Type B pancreatic cell (in vitro differentiated cells): ENCODE measurements around the gene CKS2. TPM values are rescaled to one million over a fixed set of nuclear protein-coding genes. Genes with fewer than 3 reads are reported as not detected.

ENCODE experiments used
- DNase-seq: peaks from one replicate; pipeline ENCODE4 v3.0.0; 2021; ENCODE audit warnings: mixed read lengths; ENCODE audit not compliant: unreplicated experiment; ENCODE audit errors: extremely low spot score
- H3K27ac Mint-ChIP-seq: 2 replicates; pipeline ENCODE4 v1.8.0; 2021; ENCODE audit warnings: mild to moderate bottlenecking, mixed read lengths
- H3K27me3 Mint-ChIP-seq: 2 replicates; pipeline ENCODE4 v1.8.0; 2021; ENCODE audit warnings: mixed read lengths
- H3K36me3 Mint-ChIP-seq: 2 replicates; pipeline ENCODE4 v1.8.0; 2021; ENCODE audit warnings: mixed read lengths
- H3K4me1 Mint-ChIP-seq: one replicate; pipeline ENCODE4 v1.8.0; 2021; ENCODE audit warnings: mixed read lengths; ENCODE audit not compliant: unreplicated experiment
- H3K4me3 Mint-ChIP-seq: 2 replicates; pipeline ENCODE4 v1.8.0; 2021; ENCODE audit warnings: mild to moderate bottlenecking, mixed read lengths
- H3K9me3 Mint-ChIP-seq: 2 replicates; pipeline ENCODE4 v1.8.0; 2021; ENCODE audit warnings: mixed read lengths
- total RNA-seq: library from RNA; stranded (reverse); gene quantifications from 2 replicates; pipeline ENCODE4 v1.2.1, GENCODE V29; 2021; ENCODE audit warnings: low replicate concordance
- TF ChIP-seq, protein P1 (sequence below): fragments of 200-600 bp; sonication (generic); conservative IDR thresholded peaks from 2 replicates; pipeline ENCODE4 v1.5.0; 2021; ENCODE audit warnings: antibody characterized with exemption, mild to moderate bottlenecking

Gene CKS2
- total RNA-seq, 1 donor from 2014 or later: 115 TPM

DNA sequence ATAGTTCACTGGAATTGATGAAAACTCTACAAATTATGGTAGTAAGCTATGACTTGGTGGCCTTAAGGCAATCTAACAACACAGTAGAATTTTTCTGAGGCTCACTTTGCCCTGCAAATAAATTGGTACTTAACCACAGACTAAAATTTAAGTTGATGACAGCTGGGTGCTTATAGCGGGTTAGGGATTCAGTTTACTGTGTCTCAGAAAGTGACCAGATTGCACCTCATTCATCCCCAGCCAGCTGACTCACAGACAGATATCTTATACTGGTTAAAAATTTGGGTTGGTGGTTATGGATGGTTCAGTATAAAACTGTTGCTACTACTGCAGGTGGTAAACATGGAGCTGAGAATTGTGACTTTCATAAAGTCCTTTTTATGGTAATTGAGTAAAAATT is 2.8 kb downstream of the CKS2 start:
- peak overlapping the region; percentile 99 for H3K4me3 Mint-ChIP-seq
- H3K36me3 Mint-ChIP-seq: peaks cover 20% of the 10 kb centered on the region

DNA sequence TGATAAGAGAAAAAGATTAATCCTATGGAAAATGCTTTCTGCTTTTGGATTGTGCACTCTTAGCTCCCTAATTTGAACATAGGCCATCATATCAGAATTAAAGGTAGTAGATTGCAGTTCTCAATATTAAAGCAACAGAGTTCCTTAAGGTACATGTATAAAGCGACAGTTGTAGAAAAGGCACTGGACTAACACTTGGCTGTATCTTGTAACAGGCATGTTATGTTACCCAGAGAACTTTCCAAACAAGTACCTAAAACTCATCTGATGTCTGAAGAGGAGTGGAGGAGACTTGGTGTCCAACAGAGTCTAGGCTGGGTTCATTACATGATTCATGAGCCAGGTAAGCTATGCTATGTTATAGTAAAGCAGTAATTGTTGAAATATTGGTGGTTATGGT is 4.0 kb downstream of the CKS2 start:
- TF ChIP-seq, protein P1, sequence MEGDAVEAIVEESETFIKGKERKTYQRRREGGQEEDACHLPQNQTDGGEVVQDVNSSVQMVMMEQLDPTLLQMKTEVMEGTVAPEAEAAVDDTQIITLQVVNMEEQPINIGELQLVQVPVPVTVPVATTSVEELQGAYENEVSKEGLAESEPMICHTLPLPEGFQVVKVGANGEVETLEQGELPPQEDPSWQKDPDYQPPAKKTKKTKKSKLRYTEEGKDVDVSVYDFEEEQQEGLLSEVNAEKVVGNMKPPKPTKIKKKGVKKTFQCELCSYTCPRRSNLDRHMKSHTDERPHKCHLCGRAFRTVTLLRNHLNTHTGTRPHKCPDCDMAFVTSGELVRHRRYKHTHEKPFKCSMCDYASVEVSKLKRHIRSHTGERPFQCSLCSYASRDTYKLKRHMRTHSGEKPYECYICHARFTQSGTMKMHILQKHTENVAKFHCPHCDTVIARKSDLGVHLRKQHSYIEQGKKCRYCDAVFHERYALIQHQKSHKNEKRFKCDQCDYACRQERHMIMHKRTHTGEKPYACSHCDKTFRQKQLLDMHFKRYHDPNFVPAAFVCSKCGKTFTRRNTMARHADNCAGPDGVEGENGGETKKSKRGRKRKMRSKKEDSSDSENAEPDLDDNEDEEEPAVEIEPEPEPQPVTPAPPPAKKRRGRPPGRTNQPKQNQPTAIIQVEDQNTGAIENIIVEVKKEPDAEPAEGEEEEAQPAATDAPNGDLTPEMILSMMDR: no peak
- H3K4me1 Mint-ChIP-seq: peaks cover 36% of the 10 kb centered on the region
- H3K4me3 Mint-ChIP-seq: peak overlapping the region; percentile 99
- H3K27ac Mint-ChIP-seq: peak overlapping the region; percentile 74
- H3K27me3 Mint-ChIP-seq: peaks cover 6% of the 10 kb centered on the region
- no peak for DNase-seq
- no peaks in the 10 kb centered on the region for H3K9me3 Mint-ChIP-seq
- H3K36me3 Mint-ChIP-seq: peaks cover 24% of the 10 kb centered on the region

More for the DNA sequence above, 2.8 kb downstream of the CKS2 start:
- TF ChIP-seq, protein P1: no peak
- DNase-seq: no peak
- peak overlapping the region; percentile 91 for H3K27ac Mint-ChIP-seq
- no peaks in the 10 kb centered on the region for H3K9me3 Mint-ChIP-seq
- H3K4me1 Mint-ChIP-seq: peaks cover 28% of the 10 kb centered on the region
- H3K27me3 Mint-ChIP-seq: peaks cover 6% of the 10 kb centered on the region

DNA sequence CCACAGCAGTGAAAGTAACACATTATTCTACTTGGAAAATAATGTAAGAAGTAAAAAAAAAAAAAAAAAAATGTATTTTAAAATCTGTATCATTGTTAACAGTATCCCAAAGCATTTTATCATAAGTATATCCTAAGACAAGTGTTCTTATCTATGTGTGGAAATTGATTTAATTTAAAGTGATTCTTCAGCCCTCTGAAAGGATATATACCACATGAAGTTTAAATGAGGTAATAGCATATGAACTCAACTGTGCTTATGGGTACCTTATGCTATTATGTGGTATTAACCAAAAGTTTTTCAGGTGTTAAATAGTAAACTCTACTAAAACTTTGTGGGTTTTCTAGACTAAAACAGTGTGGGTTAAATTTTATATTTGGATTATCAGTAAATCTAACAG is 4.5 kb downstream of the CKS2 start:
- TF ChIP-seq, protein P1: no peak
- Mint-ChIP-seq H3K27ac (peak overlapping the region; percentile 66), H3K9me3 (no peaks in the 10 kb centered on the region), H3K36me3 (peaks cover 25% of the 10 kb centered on the region), H3K27me3 (peaks cover 6% of the 10 kb centered on the region), H3K4me1 (peaks cover 36% of the 10 kb centered on the region), H3K4me3 (no peak overlapping the region)
- no peak for DNase-seq

DNA sequence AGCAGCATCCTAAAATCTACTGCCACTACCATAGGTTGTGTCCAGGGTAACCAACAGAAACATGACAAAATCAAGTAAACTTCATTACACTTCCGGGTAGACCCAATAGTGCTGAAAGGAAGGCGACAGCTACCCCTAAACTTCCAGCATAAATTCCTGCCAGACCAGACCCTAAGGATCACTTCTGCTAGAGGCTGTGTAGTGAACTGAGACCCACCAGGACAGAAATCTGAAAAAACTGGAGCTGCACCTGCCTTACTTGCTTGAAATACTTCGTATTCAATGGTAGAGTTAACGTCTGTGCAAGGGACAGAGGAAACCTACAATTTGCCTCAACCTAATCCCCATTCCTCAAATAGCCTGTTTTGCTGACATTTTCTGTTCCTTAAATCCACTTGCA is 6.3 kb downstream of the CKS2 start:
- H3K9me3 Mint-ChIP-seq: no peaks in the 10 kb centered on the region
- H3K4me3 Mint-ChIP-seq: peak overlapping the region; percentile 91
- H3K27ac Mint-ChIP-seq: peak overlapping the region; percentile 98
- peaks cover 36% of the 10 kb centered on the region for H3K4me1 Mint-ChIP-seq
- DNase-seq: no peak
- H3K36me3 Mint-ChIP-seq: peaks cover 22% of the 10 kb centered on the region
- no peaks in the 10 kb centered on the region for H3K27me3 Mint-ChIP-seq
- TF ChIP-seq, protein P1: no peak

DNA sequence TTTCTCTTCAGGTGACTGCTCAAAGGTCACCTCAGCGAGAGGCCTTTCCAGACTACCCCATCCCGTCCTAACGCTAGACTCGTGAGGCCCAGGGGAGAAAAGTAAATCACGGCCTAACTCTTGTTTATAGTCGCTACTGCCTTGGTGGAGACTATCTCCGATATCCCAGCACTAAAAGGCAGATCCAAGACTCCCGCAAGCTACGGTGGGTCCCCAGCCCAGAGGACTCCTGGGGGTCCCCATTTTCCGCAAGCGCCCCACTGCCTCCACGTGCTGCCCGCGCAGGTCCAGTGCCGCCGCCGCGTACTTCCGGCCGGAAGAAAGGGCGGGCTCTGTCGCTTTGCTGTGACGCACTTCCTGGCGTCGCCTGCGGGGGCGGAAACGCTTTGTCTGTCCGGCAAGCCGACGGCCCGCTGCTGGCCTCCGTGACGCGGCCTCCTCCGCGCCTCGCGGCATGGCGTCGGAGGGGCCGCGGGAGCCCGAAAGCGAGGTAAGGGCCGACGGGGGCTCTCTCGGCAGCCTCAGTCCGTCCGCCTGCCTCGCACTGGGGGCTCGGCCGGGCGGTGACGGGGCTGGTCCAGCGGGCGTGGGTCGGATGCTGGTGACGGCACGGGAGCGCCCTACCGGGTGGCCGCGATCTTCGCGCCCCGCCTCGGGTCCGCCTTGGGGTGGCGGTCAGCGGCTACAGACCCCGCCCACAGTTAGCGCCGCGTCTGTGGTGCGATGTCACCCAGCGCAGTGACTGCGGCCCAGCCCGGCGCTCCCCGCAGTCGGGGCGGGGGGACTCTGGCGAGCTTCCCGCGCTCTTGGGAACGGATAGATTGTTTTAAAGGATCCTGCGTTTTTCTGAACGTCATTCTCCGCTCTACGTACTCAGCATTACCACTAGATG is 7.4 kb downstream of the CKS2 start, which contains the start of gene SECISBP2:
SECISBP2 (plus strand) TSS at position 378 of the 892 bp plus-strand sequence; CDS start at position 455, 77 bp downstream.
- Mint-ChIP-seq H3K27me3 (no peaks in the 10 kb centered on the region), H3K36me3 (peaks cover 18% of the 10 kb centered on the region), H3K27ac (peak within 1 kb of the TSS; percentile 98), H3K4me1 (peaks cover 38% of the 10 kb centered on the region), H3K9me3 (no peaks in the 10 kb centered on the region), H3K4me3 (peak within 1 kb of the TSS; percentile 91)
- peak; percentile 96 for DNase-seq
- TF ChIP-seq, protein P1: peak; percentile 89
